GM18499 (cell line): ENCODE results near the gene NKAIN2.

Experiments used
- ATAC-seq: cut with Tn5 transposase; IDR thresholded peaks from one replicate; pipeline ENCODE4 v1.9.1; 2021; ENCODE audit warnings: moderate number of reproducible peaks; ENCODE audit not compliant: insufficient read depth, unreplicated experiment

NKAIN2 gene

DNA sequence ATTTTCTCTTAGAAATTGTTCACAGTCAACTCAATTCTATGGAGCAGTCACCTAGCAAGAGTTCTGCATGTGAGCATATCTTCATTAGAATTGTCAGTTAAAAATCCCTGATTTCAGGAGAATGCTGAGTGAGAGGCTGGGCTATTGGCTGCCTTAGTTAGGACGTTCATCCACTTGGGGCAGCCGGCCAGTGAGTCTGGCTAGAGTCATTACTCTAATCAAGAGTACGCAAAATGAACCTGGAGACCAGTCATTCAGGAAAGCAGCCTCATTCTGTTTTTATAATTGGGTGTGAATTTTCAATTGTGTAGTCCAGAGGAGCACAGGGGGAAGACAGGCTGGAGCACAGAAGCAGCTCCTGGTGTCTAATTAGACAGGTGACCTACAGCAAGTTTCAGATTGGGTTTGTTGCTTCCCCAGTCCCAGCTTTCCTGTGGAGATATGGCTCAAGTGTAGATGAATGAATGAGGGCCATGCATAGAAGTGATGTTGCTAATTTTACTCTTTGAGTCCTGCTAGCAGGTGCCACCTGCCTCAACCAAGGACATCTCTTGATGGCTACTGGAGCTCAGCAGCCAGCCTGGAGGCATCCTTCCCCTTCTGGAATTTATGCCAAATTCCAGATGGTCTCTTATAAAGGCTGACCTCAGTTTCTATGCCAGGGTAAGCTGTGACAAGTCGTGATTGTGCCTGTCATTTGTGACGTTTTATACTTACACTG lies 265.7 kb downstream of the NKAIN2 start:
- ATAC-seq = no peak

DNA sequence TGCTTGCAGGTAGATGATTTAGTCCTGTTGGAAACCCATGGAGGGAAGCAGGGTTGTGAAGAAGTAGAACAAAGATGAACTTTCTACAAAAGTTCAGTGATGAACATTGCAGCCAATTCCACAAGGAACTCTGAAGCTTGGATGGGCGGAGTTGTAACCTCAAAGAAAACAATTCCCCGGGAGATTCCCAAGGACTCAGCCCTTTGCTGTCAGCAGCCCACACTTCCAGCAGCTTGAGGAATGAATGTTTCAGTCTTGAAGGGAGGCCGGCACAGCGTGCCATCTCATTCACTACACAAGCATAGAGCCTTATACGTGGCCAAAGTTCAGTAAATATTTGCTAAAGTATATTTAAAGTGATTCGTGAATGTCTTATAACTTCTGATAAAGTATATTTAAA lies 269.4 kb downstream of the NKAIN2 start:
- ATAC-seq = no peak

DNA sequence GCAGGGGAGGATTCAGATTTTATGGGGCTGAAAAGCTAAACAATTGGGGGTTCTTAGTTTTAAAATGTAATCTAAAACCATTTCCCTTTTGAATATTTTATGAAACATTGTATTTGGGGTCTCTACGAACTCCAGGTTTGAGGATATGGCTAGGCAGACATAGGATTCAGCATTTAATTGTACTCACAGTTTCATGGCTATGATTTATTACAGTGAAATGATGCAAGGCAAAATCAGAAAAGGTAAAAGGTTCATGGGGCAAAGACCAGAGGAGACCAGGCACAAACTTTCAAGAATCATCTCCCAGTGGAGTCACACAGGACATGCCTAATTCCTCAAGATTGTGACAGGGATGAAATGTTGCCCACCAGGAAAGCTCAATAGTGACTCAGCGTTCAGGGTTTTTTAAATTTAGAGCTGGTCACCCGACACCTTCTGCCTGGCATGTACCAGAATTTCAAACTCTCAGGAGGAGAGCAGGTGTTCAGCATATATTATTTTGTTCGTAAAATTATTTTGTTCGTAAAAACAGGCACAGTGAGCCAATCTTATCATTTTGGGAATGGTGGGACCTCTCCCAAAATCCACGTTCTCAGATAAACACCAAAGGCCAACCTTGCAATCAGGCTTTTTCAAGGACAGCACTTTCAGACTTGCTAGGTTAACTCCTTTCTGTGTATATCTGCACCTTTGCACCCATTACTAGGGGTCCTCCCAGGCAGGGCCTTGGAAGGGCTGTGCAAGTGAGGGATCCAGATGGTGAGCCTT lies 270.3 kb downstream of the NKAIN2 start:
- no peak for ATAC-seq

DNA sequence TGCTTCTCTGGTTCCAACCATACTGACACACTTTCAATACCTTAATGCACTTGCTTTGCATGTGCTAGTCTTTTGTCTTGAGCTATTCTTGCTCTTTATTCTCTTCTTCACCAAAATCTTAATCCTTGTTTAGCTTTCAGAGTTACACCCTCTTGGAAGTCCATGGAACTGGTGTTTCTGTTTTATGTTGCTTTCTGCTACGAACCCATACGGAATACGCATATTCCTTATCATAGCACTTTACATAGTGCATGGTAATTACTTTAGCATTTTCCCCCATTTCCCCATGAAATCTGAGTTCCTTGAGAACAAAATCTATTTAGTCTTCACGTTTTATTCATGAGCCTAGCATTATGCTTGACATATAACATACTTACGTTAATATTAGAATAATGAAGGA lies 270.9 kb downstream of the NKAIN2 start:
- ATAC-seq = no peak

DNA sequence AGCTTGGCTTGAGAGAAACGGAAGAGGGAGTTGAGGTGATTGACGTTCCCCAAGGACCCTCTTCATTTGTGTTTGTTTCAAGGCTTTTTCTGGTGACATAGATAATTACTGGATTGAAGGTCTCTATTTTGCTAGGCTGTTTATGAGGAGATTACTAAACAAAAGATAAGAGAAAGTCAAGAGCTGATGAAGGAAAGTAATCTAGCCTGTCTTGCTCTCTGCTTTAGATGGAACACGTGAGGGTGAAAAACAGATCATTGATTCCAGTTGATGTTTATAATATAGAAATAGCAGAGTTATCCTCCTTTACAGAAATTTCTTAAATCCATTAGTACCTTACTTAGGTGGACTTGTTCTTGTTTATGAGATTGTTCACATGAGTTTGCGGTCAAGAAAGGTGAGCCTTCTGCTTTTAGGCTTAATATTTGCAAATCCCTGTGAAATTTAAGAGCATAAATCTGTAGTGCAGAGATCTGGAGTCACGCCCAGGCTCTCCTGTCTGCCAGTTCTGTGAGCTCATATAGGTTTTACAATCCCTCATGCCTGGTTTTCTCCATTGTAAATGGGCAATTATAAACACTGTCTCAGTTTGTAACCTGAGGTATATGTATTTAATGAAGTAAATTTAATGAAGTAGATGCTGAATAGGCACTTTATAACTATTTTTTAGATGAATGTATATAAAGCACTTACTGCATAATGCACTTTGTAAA lies 272.8 kb downstream of the NKAIN2 start:
- no peak for ATAC-seq

DNA sequence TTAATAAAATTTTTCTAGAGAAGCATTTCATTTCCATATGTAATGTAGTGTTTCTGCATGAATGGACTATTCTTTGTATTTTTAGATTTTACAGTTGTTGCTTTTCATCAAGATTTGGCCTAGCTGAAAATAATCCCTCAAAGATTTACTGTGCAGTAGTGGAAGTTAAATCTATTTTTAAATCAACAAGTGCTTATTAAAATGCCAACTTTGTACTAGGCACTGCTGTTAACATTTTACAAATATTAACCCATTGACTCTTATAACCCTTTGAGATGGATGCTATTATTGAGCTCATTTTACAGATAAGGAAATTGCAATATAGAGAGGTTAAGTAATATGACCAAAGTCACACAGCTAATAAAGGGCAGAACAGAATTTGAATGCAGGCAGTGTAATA lies 274.5 kb downstream of the NKAIN2 start:
- ATAC-seq = no peak

DNA sequence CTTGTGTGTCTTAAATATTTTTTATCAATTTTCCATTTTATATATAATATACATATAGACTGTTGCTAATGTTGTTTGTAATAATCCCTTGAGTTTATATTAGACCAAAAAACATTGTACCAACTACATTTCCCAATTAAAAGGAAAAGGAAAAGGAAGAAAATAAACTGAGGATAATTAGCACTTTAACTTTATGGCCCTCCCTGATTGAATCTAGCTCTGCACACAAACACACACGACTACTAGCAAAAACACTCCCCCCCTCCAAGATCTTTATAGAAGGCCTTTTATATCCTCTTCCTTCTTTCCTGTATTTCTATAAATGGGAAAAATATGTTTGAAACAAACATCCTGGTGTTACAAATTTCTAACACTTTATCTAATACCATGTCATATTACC lies 276.8 kb downstream of the NKAIN2 start:
- no peak for ATAC-seq

DNA sequence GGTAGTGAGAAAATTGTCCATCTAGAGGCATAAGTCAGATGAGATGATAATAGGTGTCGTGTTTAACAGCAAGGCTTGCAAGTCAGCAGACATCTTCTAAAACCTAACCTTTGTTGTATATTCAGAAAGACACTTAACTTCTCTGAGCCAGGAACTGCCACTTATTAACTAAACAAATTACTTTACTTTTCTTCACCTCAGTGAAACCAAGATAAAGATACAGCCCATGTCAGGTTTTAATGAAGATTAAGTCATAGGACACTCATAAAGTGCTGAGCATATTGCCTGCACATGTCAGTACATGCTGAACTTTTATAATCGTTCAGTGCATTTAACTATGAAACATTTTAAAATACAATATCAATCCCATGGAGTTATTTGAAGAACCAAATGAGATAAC lies 286.8 kb downstream of the NKAIN2 start:
- no peak for ATAC-seq

DNA sequence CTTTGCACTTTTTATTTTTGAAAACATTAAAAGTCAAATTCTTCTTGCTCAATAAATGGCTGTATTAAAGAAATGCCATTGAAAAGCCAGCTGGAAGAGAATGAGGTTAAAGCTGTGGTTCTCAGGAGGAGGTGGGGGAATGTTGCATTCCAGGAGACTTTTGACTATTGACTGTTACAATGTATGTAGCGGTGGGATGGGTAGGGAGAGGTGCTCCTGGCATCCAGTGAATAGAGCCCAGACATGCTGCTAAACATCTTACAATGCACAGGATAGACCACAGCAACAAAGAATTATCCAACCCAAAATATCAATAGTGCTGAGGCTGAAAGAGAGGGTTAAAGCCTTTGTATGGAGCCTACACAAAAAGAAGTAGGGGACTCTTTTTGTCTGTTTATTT lies 295.9 kb downstream of the NKAIN2 start:
- no peak for ATAC-seq

DNA sequence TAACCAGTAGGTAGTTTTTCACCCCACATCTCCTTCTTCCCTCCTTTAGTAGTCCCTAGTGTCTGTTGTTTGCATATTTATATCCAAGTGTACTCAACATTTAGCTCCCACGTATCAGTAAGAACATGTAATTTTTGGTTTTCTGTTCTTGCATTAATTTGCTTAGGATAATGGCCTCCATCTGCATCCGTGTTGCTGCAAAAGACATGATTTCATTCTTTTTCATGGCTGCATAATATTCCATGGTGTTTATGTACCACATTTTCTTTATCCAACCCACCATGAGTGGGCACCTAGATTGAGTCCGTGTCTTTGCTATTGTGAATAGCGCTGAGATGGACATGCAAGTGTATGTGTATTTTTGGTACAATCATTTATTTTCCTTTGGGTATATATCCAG lies 306.8 kb downstream of the NKAIN2 start:
- ATAC-seq = no peak

DNA sequence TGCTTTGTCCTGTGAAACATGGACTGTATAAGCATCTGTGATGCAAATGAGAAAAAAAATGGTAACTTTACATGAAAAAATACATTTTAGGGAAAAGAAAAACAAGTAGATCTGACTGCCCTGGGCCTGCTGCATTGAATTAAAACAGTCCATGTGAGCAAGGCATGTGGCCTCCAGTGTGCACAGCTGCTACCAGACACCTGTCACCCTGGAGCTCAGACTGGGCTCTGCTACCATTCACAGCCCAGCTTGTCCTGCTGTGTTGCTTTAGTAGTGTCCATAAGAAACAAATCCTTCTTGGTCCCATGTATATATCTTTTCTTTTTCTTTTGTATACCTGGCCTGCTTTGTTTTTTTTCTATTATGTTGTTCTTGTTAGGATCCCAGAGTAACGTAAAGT lies 315.9 kb downstream of the NKAIN2 start:
- ATAC-seq = no peak

DNA sequence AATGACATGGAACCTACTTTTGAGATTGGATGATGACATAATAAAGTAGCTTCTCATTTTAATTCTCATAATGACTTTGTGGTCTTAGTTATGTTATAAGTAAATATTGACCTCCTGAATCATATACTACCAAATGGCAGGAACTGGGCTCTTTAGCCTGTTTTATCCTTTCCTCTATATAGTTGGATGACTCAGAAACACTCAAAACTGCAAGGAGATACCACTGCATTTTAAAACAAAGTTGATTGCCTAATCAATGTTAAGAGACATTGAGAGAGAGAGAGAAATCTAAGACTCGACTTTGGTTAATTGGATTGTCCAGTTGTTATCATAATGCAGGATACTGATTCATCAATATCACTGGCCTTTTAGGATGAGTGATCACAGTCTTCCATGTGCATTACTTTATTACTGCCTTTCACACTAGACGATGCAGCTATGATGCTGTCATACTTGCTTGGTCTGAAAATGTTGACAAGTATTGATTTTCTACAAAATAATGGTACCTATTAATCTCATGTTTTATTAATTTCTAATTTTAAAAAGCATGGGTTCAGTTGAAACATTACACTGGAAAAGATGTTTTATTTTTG lies 320.0 kb downstream of the NKAIN2 start:
- no peak for ATAC-seq

DNA sequence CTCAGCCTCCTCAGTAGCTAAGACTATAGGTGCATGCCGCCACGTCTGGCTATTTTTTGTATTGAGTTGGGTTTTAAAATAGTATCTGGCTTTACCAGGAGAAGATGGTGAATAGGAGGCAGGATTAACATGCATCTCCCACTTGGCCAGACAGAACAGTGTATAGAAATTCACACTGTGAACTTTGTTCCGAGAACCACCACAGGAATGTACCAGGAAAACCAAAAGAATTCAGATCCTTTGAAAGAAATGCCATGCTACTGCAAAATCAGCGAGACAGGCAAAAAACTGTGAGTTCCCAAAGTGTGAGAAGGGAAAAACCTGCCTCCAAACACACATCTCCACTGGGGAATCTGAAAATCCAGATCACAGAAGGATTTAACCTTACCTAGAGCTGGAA lies 327.6 kb downstream of the NKAIN2 start:
- no peak for ATAC-seq

DNA sequence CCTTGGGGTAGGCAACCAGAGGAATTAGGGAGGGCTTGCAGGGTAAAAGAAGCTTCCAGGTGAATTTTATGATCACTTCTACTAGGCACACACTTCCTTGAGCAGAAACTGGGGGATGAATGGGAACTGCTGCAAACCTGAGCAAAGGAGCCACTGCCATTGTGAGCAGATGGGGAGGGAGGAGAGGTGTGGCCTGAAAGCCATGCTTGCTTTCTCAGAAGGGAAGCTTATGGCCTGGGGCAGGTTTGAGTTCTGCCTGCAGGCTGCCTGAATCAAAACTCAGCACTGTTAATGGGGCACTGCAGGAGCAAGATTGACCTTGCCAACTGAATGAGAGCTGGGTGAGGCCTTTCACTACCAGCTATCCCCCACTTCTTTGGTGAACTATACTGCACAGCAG lies 328.1 kb downstream of the NKAIN2 start:
- ATAC-seq = no peak

DNA sequence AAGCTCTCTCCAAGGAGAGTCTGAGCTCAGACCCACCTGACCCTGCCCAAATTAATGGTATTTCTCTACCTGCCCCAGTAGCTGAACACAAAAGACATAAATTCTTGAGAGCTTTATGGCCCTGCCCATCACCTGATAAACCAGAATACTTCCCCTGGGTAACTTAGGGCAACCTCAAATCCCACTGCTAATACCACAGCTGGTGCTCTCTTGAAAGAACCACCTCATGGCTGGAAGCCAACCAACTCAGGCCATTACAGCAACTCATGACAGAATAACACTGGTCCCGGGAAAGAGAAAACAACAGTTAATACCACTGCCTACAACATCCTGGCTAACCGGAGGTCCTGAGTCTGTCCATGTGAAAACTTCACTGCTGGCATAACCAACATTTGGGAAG lies 328.6 kb downstream of the NKAIN2 start:
- ATAC-seq = no peak

DNA sequence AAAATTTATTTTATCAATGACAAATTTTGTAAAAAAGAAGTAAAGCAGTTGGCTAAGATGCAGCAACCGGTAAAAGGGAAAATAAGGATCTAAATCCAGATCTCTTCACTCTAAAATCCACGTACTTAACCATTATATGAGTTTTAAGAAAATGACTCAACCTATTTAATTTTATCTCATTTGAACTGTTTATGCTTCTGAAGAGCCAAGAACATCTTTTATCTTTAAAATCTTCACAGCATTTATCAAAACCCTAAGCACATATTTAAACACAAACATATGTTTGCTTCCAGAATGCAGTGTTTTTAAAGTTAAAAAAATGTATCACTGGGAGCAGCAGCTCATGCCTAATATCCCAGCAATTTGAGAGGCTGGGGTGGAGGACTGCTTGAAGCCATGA lies 339.2 kb downstream of the NKAIN2 start:
- no peak for ATAC-seq

DNA sequence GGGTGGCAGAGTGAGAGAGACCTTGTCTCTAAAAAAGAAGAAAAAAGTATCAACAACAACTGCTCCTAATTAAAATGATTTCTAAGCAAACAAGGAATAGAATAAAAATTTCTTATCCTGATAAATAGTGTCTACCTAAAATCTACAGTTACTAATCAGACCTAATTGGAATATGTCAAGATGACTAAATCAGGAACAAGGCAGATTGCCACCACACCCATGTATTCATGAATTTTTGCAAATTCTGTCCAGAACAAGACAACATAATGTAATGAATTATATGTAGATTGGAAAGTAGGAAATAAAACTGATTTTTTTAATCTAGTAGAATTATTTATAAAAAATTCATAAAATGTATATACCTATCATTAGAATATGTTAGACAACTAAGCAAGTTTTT lies 339.8 kb downstream of the NKAIN2 start:
- ATAC-seq = no peak

DNA sequence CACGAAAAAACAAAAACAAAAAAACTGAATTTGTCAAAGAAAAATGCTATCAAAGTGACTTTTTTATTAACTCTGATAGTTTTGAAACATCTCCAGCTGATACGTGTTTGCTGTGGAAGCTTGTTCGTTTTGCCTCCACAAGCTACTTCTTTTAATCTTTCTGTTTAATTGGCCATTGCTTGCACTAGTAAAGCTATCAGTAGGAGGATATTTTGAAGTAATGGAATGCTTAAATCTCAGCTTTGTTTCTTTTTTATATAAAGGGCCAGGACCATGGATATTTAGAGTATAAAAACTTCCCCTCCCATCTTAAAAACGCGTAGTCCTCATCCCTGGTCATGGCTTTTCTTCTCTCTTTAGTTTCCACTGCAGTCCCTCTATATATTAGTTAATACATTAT lies 344.0 kb downstream of the NKAIN2 start:
- ATAC-seq = no peak

DNA sequence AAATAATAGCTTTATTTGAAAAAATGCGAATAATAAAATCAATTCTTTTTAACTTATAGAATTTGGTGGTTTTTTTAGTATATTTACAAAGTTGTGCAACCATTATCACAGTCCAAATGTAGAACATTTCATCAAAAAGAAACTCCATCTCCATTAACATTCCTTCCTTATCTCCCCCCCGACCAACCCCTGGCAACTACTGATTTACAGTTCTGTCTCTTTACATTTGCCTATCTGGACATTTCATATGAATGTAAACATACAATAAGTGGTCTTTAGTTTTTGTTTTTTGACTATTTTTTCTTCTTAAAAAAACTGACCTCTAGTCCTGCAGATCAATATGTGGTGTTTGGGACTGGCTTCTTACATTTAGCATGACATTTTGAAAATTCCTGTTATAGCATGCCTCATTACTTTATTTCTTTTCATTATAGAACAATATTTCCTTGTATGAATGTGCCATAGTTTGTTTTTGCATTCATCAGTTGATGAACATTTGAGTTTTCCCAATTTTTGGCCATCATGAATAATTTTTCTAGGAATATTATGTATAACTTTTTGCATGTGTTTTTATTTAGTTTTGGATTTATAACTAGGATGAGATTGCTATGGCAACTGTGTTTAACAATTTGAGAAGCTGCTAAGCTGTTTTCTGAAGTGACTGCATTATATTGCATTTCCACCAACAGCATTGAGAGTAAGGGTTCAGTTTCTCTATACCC lies 344.7 kb downstream of the NKAIN2 start:
- no peak for ATAC-seq

DNA sequence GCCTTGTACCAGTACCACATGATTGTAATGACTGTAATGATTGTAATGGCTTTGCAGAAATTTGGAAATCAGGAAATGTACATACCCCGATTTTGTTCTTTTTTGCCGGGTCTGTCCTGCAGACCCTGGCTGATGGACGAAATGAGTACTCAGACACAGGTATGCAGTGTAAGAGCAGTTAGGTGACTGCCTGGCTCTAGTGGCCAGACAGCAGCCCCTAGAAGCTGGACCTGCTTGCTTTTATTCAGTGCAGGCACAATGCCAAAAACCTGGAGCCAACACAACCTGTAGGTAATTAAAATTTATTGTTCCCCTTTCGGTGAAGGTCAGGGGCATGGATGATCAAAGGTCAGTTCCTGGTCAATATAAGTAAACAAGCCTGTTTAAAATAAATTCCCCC lies 346.0 kb downstream of the NKAIN2 start:
- ATAC-seq = no peak
